ENCODE data around the gene MORN1. TPM values are rescaled to one million over a fixed set of nuclear protein-coding genes. Genes with fewer than 3 reads are reported as not detected.

MORN1 gene
- total and polyA plus RNA-seq, 2 experiments from 2014 or later, result 10.8 to 24.4 TPM

DNA sequence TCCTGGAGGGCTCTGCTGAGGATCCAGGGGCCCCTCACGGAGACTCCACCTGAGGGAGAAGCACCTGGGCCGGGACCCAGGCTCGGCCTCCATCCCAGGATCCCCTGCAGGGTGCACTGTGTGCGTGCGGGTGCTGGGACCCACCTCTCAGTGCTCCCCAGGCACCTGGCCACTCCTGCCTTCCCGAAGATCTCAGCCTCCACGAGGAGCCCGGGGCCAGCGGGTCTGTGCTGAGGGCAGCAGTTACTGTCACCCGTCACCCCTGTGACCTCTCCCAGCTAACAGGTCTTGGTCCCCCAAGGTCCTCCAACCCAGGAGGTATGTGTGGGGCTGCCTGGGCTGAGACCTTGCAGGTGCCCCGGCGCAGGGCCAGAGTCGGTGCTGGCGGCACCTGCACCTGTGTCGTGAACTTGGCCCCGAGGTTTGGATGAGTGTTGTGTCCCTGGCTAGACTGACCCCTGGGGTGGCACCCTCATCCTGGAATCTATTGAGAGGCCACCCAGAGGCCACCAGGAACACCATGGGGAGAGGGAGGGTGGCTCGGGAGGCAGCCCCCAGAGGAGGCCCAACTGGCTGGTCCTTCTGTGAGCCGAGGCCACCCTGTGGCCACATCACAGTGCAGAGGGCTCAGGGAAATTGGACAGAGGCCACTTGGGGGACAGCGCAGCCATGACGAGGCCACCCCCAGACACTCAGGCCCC lies 17.7 kb downstream of the MORN1 start:
- TF ChIP-seq CTCF (IDR thresholded peaks at IDR 0.05; ENCODE audit: low read depth, low read length), result no peak
- Histone ChIP-seq H3K4me3 (no peak overlapping the region), H3K36me3 (no peaks in the 10 kb centered on the region), H3K4me1 (ENCODE audit: low read depth) (no peaks in the 10 kb centered on the region), H3K9me3 (ENCODE audit: low read depth) (no peaks in the 10 kb centered on the region), H3K27me3 (no peaks in the 10 kb centered on the region), H3K27ac (no peak overlapping the region)
- DNase-seq (ENCODE audit: low read depth in 1 of 2, low spot score in 1 of 2), result no peak

- no peak overlapping the region for H3K27ac ChIP-seq
These were observed 18.5 kb downstream of the MORN1 start for GRCh38 chr1:2372551-2373490.

GRCh38 chr1:2368053-2368744 lies 23.2 kb downstream of the MORN1 start:
- Histone ChIP-seq H3K27me3 (no peaks in the 10 kb centered on the region), H3K36me3 (no peaks in the 10 kb centered on the region), H3K9me3 (ENCODE audit: low read depth) (no peaks in the 10 kb centered on the region), H3K27ac (no peak overlapping the region), H3K4me1 (ENCODE audit: low read depth) (no peaks in the 10 kb centered on the region), H3K4me3 (no peak overlapping the region)
- no peak for TF ChIP-seq CTCF (IDR thresholded peaks at IDR 0.05; ENCODE audit: low read depth, low read length)
- no peak for DNase-seq (ENCODE audit: low read depth in 1 of 2, low spot score in 1 of 2)

More at GRCh38 chr1:2372551-2373490, 18.5 kb downstream of the MORN1 start:
- Histone ChIP-seq H3K27me3 (no peaks in the 10 kb centered on the region), H3K4me1 (ENCODE audit: low read depth) (no peaks in the 10 kb centered on the region), H3K9me3 (ENCODE audit: low read depth) (no peaks in the 10 kb centered on the region), H3K36me3 (no peaks in the 10 kb centered on the region), H3K4me3 (no peak overlapping the region)
- no peak for DNase-seq (ENCODE audit: low read depth in 1 of 2, low spot score in 1 of 2)
- no peak for TF ChIP-seq CTCF (IDR thresholded peaks at IDR 0.05; ENCODE audit: low read depth, low read length)

GRCh38 chr1:2363847-2364513 lies 27.4 kb downstream of the MORN1 start:
- Histone ChIP-seq H3K36me3 (no peaks in the 10 kb centered on the region), H3K27ac (no peak overlapping the region), H3K4me1 (ENCODE audit: low read depth) (no peaks in the 10 kb centered on the region), H3K4me3 (no peak overlapping the region), H3K27me3 (no peaks in the 10 kb centered on the region), H3K9me3 (ENCODE audit: low read depth) (no peaks in the 10 kb centered on the region)
- no peak for DNase-seq (ENCODE audit: low read depth in 1 of 2, low spot score in 1 of 2)
- no peak for TF ChIP-seq CTCF (IDR thresholded peaks at IDR 0.05; ENCODE audit: low read depth, low read length)

Data from cardiac muscle cell (in vitro differentiated cells and primary cell).